Subcutaneous preadipocyte (primary cell): ENCODE data around the gene NWD2. TPM values are rescaled to one million over a fixed set of nuclear protein-coding genes. Genes with fewer than 3 reads are reported as not detected.

Source experiments
- small RNA-seq: library from RNA; depleted of rRNA; stranded (forward); fragments of <200 nt; gene quantifications from one replicate; pipeline ENCODE3, GENCODE V24; 2012
- total RNA-seq: library from RNA; depleted of rRNA; stranded (reverse); fragments of >200 nt; gene quantifications from 2 replicates; pipeline ENCODE4 v1.2.3, GENCODE V29; 2012

The NWD2 gene
- total RNA-seq, result not detected in 2 replicates

GRCh38 chr4:37244583-37245390, at the start of gene NWD2:
Gene NWD2 (plus strand): TSS chr4:37244743. CDS start chr4:37245068, 325 bp downstream.

Small RNAs within 50 kb of the gene (small RNA-seq; reads per million reads assigned to genes)
- not detected for gene MIR4801
